Neutrophil (primary cell): Measurements from ENCODE around the gene ISOC2.

Experiments used
- H3K27ac ChIP-seq: fragments of 200-600 bp; sonication (generic); 2 replicates; pipeline ENCODE4 v1.5.1; 2016; ENCODE audit warnings: mild to moderate bottlenecking, moderate library complexity
- H3K27me3 ChIP-seq: fragments of 200-600 bp; sonication (generic); 2 replicates; pipeline ENCODE4 v1.6.0; 2016; ENCODE audit warnings: mild to moderate bottlenecking
- H3K36me3 ChIP-seq: fragments of 200-600 bp; sonication (generic); 2 replicates; pipeline ENCODE4 v1.5.1; 2017
- H3K4me1 ChIP-seq, 2 experiments: fragments of 200-600 bp in 1 of 2; sonication (generic) in 1 of 2; 1 replicate in 1 of 2; 2 replicates in 1 of 2; pipeline versions ENCODE4 v1.5.1 to v1.6.1; 2013 to 2016; ENCODE audit warnings: low read depth in 1 of 2, low read length in 1 of 2, mild to moderate bottlenecking in 1 of 2, moderate library complexity in 1 of 2; ENCODE audit not compliant: control insufficient read depth in 1 of 2, insufficient read depth in 1 of 2
- H3K4me3 ChIP-seq, 2 experiments: fragments of 200-600 bp in 1 of 2; sonication (generic) in 1 of 2; 1 replicate in 1 of 2; 2 replicates in 1 of 2; pipeline ENCODE4 v1.5.1; 2013 to 2016; ENCODE audit warnings: low read depth in 1 of 2, low read length in 1 of 2, mild to moderate bottlenecking in 1 of 2, moderate library complexity in 1 of 2
- H3K9me3 ChIP-seq: fragments of 200-600 bp; sonication (generic); 2 replicates; pipeline ENCODE4 v1.5.1; 2016
- CTCF ChIP-seq: fragments of 200-600 bp; sonication (generic); IDR thresholded peaks from 2 replicates; pipeline ENCODE4 v1.5.1; 2016; ENCODE audit warnings: antibody characterized with exemption

Gene ISOC2

DNA sequence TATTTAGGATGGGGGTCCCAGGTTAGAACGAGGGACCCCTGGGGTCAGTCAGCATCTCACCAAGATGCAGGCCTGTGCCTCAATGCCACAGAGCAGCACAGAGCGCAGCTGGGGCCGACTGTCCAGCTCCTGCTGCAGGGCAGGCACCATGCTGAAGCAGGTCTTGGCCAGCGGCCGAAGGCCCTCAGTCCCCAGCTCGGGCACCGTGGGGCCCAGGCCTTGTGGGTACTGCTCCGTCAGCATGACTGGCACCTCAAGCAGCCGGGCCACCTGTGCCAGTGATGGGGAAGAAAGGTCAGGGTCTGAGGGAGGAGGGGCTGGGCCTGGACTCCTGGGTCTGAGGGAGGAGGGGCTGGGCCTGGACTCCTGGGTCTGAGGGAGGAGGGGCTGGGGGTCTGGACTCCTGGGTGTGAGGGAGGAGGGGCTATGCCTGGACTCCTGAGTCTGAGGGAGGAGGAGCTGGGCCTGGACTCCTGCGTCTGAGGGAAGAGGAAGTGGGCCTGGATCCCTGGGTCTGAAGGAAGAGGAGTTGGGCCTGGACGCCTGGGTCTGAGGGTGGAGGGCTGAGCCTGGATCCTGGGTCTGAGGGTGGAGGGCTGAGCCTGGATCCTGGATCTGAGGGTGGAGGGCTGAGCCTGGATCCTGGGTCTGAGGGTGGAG lies 5.7 kb downstream of the ISOC2 start:
- no peak for TF ChIP-seq CTCF
- H3K36me3 ChIP-seq = no peaks in the 10 kb centered on the region
- H3K4me1 ChIP-seq = no peaks in the 10 kb centered on the region
- H3K4me3 ChIP-seq = no peak overlapping the region
- no peaks in the 10 kb centered on the region for H3K9me3 ChIP-seq
- peaks cover 36% of the 10 kb centered on the region for H3K27me3 ChIP-seq
- H3K27ac ChIP-seq = no peak overlapping the region

DNA sequence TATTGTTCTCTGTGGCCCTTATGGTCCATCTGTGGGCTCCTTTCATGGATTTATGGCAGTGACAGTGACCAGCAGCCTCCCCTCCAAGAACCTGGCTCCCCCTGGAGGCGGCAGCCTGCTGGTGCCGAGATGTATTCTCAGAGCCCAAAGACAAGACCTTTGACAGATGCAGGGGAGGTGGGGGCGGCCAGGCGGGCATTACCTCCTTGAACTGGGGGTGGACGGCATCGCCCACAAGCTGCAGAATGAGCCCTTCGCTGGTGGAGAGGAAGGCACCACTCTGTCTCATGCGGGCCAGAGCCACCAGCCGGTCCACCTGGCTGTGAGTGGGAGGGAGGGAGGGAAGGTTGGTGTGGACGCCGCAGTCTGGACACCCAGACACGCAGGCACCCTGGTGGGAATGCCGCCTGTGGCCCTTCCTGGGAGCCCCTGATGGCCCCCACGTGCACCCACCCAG lies 6.6 kb downstream of the ISOC2 start:
- peak; percentile 25 for TF ChIP-seq CTCF
- H3K27me3 ChIP-seq = peaks cover 43% of the 10 kb centered on the region
- H3K4me1 ChIP-seq = no peaks in the 10 kb centered on the region
- H3K36me3 ChIP-seq = no peaks in the 10 kb centered on the region
- no peaks in the 10 kb centered on the region for H3K9me3 ChIP-seq
- H3K4me3 ChIP-seq = no peak overlapping the region
- H3K27ac ChIP-seq = no peak overlapping the region

DNA sequence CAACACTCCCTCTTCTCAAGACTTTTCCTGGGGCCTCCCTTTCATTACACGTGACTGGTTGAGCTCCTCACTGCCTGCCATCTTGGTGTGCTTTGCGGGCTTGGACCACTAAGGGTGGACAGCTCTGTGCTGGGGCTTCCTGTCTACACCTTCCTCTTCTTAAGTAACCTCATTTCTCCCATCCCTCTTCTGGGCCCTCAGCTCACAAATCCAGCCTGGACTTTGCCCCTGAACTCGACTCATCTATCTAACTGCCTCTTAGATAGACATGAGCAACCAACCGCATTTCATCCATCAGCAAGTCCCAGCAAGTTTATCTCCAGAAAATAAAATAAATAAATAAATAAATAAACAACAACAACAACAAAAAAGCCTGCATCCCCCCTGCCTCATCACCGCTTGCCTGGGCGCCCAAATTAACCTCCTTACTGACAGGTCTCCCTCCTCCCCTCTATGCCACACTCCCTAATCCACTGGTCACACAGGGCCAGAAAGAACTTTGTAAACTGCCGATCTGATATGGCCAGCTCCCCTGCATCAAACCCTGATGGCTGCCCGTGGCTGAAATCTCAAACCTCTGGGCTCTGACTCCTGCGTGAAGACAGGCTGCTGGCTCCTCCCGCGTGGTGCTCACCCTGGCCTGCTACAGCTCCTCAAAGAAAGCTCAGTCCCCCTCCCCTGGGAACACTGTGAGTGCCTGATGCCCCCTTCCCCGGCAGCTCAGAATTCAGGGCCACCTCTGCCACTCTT lies 7.8 kb downstream of the ISOC2 start:
- no peak for TF ChIP-seq CTCF
- H3K27ac ChIP-seq = no peak overlapping the region

DNA sequence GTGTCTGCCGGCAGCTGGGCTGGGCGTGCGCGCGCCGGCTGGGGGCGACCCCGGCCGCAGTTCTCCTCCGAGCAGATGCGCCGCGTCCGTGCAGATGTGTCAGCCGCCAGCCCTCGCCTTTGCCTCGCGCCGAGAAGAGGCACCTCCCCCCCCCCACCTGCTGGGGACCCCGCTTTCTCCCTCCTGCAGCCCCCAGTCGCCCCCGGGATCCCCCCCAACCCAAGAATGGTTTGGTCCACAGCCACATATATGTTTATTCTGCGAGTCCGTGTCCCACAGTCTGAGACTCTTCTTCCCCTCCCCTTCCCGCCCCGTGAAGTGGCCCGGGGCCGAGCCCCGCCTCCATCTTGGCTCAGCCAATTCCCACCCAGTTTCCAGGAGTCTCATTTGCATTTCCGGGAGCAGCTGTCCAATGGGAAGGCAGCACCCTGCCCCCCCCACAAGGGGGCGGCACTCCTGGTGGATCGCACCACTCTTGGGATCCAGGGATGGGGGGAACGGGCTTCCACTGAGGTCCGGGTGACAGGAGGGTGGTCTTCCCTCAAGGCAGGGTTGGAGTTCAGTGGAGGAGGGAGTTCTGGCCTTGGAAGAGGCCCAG lies 8.6 kb downstream of the ISOC2 start:
- no peaks in the 10 kb centered on the region for H3K4me1 ChIP-seq
- no peaks in the 10 kb centered on the region for H3K9me3 ChIP-seq
- H3K36me3 ChIP-seq = no peaks in the 10 kb centered on the region
- H3K27ac ChIP-seq = no peak overlapping the region
- no peak for TF ChIP-seq CTCF
- H3K27me3 ChIP-seq = peaks cover 60% of the 10 kb centered on the region
- no peak overlapping the region for H3K4me3 ChIP-seq

More for the DNA sequence above, 7.8 kb downstream of the ISOC2 start:
- Histone ChIP-seq H3K36me3 (no peaks in the 10 kb centered on the region), H3K9me3 (no peaks in the 10 kb centered on the region), H3K4me3 (no peak overlapping the region), H3K4me1 (no peaks in the 10 kb centered on the region), H3K27me3 (peaks cover 53% of the 10 kb centered on the region)

GRCh38 chr19:55451965-55452748 lies 9.3 kb downstream of the ISOC2 start:
- peaks cover 67% of the 10 kb centered on the region for H3K27me3 ChIP-seq
- no peak overlapping the region for H3K27ac ChIP-seq
- no peaks in the 10 kb centered on the region for H3K4me1 ChIP-seq
- no peak for TF ChIP-seq CTCF
- no peaks in the 10 kb centered on the region for H3K36me3 ChIP-seq
- H3K9me3 ChIP-seq = no peaks in the 10 kb centered on the region
- H3K4me3 ChIP-seq = no peak overlapping the region
